Effector memory CD8-positive, alpha-beta T cell (primary cell): ENCODE data around the gene LMNTD2.

Experiments used
- ATAC-seq: fragments of 150-1000 bp; cut with Tn5 transposase; replicated peaks from 2 replicates; pipeline ENCODE4 v1.10.0; 2021; ENCODE audit warnings: mild to moderate bottlenecking, moderate library complexity
- DNase-seq, 3 experiments: peaks; one replicate each; pipeline ENCODE4 v3.0.0; 2021
- H3K27ac Mint-ChIP-seq, 2 donors: one replicate each; pipeline ENCODE4 v1.8.0; 2022; ENCODE audit warnings: mild to moderate bottlenecking in 2 of 2, mixed read lengths in 2 of 2, moderate library complexity in 2 of 2
- H3K27me3 Mint-ChIP-seq, 2 donors: one replicate each; pipeline ENCODE4 v1.8.0; 2022; ENCODE audit warnings: mixed read lengths in 2 of 2
- H3K36me3 Mint-ChIP-seq: one replicate; pipeline ENCODE4 v1.8.0; 2022; ENCODE audit warnings: mild to moderate bottlenecking, moderate library complexity, mixed read lengths; ENCODE audit not compliant: insufficient read depth
- H3K4me1 Mint-ChIP-seq, 2 donors: one replicate each; pipeline ENCODE4 v1.8.0; 2022; ENCODE audit warnings: low read depth in 2 of 2, mixed read lengths in 2 of 2
- H3K4me3 Mint-ChIP-seq, 2 donors: one replicate each; pipeline ENCODE4 v1.8.0; 2022; ENCODE audit warnings: mild to moderate bottlenecking in 2 of 2, mixed read lengths in 2 of 2, moderate library complexity in 2 of 2
- H3K9me3 Mint-ChIP-seq, 2 donors: one replicate each; pipeline ENCODE4 v1.8.0; 2022; ENCODE audit warnings: mixed read lengths in 2 of 2

Gene LMNTD2

DNA sequence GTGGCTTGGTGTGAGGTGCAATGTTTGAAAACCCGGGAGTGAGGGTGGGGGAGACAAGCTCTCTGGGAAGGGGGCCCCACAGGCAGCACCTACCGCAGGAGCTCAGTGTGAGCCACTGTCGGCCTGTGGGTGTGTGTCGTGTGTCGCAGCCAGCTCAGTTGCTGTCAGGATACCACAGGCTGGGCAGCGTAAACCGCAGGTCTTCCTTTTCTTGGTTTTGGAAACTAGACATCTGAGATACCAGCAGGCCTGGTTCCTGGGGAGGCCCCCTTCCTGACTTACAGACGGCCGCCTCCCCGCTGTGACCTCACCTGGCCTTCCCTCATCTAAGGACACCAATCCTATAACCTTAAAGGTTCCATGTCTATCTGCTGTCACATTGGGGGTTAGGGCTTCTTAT lies 35.8 kb upstream of the LMNTD2 start:
- H3K9me3 Mint-ChIP-seq: no peaks in the 10 kb centered on the region
- H3K27me3 Mint-ChIP-seq: no peaks in the 10 kb centered on the region
- H3K27ac Mint-ChIP-seq: peak overlapping the region; percentile 56 to 84
- peaks cover 7 to 10% of the 10 kb centered on the region in 2 donors for H3K4me1 Mint-ChIP-seq
- ATAC-seq (peak; percentile 77), DNase-seq (no peak)
- H3K4me3 Mint-ChIP-seq: peak overlapping the region in 1 of 2 donors; percentile 5
- H3K36me3 Mint-ChIP-seq: peaks cover 85% of the 10 kb centered on the region

DNA sequence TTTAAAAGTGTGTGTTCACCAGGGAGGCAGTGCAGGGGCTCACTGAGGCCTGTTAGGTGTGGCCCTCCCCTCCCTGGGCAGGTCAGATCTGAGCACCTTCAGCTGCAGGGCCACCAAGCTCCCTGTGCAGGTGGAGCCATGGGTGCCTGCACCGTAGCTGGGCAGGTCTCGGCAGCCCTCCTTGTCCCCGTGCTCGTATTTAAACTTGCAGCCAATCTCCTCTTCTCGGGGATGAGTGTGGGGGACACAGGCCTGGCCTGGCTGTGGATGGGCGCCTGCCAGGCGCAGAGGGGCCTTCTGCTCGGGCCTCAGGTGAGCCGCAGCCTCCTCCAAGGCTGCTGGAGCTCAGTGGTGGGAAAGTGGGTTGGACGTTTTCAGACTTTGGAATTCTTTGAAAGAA lies 34.9 kb upstream of the LMNTD2 start:
- H3K27ac Mint-ChIP-seq: no peak overlapping the region
- ATAC-seq (no peak), DNase-seq (no peak)
- no peaks in the 10 kb centered on the region for H3K27me3 Mint-ChIP-seq
- H3K9me3 Mint-ChIP-seq: no peaks in the 10 kb centered on the region
- peaks cover 7 to 10% of the 10 kb centered on the region in 2 donors for H3K4me1 Mint-ChIP-seq
- H3K4me3 Mint-ChIP-seq: no peak overlapping the region
- H3K36me3 Mint-ChIP-seq: peaks cover 84% of the 10 kb centered on the region

DNA sequence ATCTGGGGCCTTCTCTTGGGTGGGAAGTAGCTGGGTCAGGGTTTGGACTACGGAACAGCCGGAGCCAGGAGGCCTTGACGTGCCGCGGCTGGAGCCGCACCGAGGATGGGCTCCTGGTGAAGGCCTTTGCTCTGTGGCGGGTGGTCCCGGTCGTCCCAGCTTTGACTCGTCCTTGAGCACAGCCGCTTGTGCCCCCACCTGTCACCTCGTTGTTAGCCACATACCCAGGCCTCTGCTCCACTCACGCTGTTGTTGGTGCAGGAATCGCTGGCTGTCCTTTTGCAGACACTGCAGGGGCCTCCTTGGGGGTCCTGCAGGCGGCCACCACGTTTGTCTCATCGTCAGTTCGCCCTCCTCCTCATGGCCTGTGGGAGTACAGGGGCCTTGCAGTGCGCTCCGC lies 32.8 kb upstream of the LMNTD2 start:
- Mint-ChIP-seq H3K36me3 (peaks cover 80% of the 10 kb centered on the region), H3K9me3 (no peaks in the 10 kb centered on the region), H3K27ac (peak overlapping the region in 1 of 2 donors; percentile 60), H3K4me1 (peaks cover 7 to 15% of the 10 kb centered on the region in 2 donors), H3K4me3 (no peak overlapping the region), H3K27me3 (no peaks in the 10 kb centered on the region)
- DNase-seq: no peak
- no peak for ATAC-seq

GRCh38 chr11:592918-593317 lies 32.4 kb upstream of the LMNTD2 start:
- Mint-ChIP-seq H3K27ac (peak overlapping the region in 1 of 2 donors; percentile 60), H3K4me1 (peaks cover 11 to 20% of the 10 kb centered on the region in 2 donors), H3K9me3 (no peaks in the 10 kb centered on the region), H3K4me3 (no peak overlapping the region), H3K27me3 (no peaks in the 10 kb centered on the region), H3K36me3 (peaks cover 80% of the 10 kb centered on the region)
- no peak for ATAC-seq
- DNase-seq: no peak

- DNase-seq (no peak), ATAC-seq (no peak)
- Mint-ChIP-seq H3K9me3 (no peaks in the 10 kb centered on the region), H3K27ac (peak overlapping the region in 1 of 2 donors; percentile 60), H3K4me3 (no peak overlapping the region), H3K27me3 (no peaks in the 10 kb centered on the region), H3K4me1 (peaks cover 14 to 24% of the 10 kb centered on the region in 2 donors), H3K36me3 (peaks cover 84% of the 10 kb centered on the region)
Measured at GRCh38 chr11:592501-592900, 32.0 kb upstream of the LMNTD2 start.

- H3K36me3 Mint-ChIP-seq: peaks cover 86% of the 10 kb centered on the region
- H3K27me3 Mint-ChIP-seq: no peaks in the 10 kb centered on the region
- no peak overlapping the region for H3K4me3 Mint-ChIP-seq
- ATAC-seq: no peak
- peaks cover 16 to 27% of the 10 kb centered on the region in 2 donors for H3K4me1 Mint-ChIP-seq
- no peak overlapping the region for H3K27ac Mint-ChIP-seq
- no peak for DNase-seq
- H3K9me3 Mint-ChIP-seq: no peaks in the 10 kb centered on the region
Measured at GRCh38 chr11:590997-591396, 30.5 kb upstream of the LMNTD2 start.

DNA sequence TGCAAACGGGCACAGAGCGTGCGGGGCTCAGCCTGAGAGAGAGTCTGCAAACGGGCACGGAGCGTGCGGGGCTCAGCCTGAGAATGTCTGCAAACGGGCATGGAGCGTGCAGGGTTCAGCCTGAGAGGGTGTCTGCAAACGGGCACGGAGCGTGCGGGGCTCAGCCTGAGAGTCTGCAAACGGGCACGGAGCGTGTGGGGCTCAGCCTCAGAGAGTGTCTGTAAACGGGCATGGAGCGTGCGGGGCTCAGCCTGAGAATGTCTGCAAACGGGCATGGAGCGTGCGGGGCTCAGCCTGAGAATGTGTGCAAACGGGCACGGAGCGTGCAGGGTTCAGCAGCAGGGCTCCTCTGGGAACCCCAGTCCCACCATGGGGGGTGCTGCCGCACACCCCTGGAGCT lies 29.3 kb upstream of the LMNTD2 start:
- H3K27me3 Mint-ChIP-seq: no peaks in the 10 kb centered on the region
- H3K4me3 Mint-ChIP-seq: no peak overlapping the region
- no peak for ATAC-seq
- peak overlapping the region; percentile 59 to 67 for H3K27ac Mint-ChIP-seq
- peaks cover 16 to 27% of the 10 kb centered on the region in 2 donors for H3K4me1 Mint-ChIP-seq
- no peak for DNase-seq
- no peaks in the 10 kb centered on the region for H3K9me3 Mint-ChIP-seq
- peaks cover 81% of the 10 kb centered on the region for H3K36me3 Mint-ChIP-seq

DNA sequence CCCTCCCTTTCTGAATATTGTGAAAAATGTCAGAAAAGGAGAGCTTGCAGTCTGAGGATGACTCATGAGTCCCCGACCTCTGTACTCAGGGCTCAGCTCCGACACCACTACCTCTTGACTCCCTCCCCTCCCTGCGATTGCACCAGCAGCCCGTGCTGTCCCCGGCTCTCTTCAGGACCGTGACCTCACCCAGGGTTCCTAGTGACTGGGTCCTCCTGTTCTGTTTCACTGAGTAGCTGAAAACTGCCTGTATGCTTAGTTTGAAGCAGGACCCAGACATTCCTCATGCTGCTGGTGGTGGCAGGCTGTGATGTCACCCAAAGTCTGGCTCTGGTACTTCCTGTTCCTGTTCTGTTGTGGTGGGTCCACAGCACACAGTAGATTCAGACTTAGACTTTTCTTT lies 27.4 kb upstream of the LMNTD2 start:
- ATAC-seq: peak; percentile 93

DNA sequence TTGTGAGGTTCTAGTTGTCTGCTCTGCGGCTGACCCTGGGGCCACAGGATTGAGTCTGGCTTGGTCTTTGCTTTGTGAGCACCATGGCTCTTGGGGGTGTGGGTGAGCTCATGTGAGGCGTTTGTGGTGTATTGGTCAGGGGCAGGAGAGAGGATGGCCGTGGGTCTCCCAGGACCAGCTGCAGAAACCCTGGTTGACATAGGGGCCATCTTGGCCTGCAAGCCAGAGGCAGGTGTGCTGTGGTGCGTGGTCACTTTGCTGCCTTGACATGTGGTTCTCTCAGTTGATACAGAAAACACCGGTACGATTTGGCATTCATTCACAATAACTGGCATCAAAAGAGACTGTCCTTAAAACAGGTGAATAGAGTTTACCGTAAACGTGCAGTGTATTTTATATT lies 27.0 kb upstream of the LMNTD2 start:
- Mint-ChIP-seq H3K4me3 (peak overlapping the region; percentile 70 to 71), H3K36me3 (peaks cover 82% of the 10 kb centered on the region), H3K27ac (peak overlapping the region; percentile 99)

More for the DNA sequence above, 27.4 kb upstream of the LMNTD2 start:
- Mint-ChIP-seq H3K9me3 (no peaks in the 10 kb centered on the region), H3K36me3 (peaks cover 82% of the 10 kb centered on the region), H3K27ac (peak overlapping the region; percentile 99), H3K27me3 (no peaks in the 10 kb centered on the region), H3K4me1 (peaks cover 16 to 29% of the 10 kb centered on the region in 2 donors), H3K4me3 (peak overlapping the region; percentile 70 to 71)
- DNase-seq: peak; percentile 54 to 61 (median 60)

GRCh38 chr11:586376-587316 lies 26.1 kb upstream of the LMNTD2 start:
- DNase-seq (no peak), ATAC-seq (no peak)
- Mint-ChIP-seq H3K36me3 (peaks cover 82% of the 10 kb centered on the region), H3K27me3 (no peaks in the 10 kb centered on the region), H3K4me3 (peak overlapping the region in 1 of 2 donors; percentile 49), H3K4me1 (peaks cover 17 to 29% of the 10 kb centered on the region in 2 donors), H3K9me3 (no peaks in the 10 kb centered on the region), H3K27ac (peak overlapping the region; percentile 99)

More for the DNA sequence above, 27.0 kb upstream of the LMNTD2 start:
- DNase-seq (no peak), ATAC-seq (peak; percentile 9)
- H3K9me3 Mint-ChIP-seq: no peaks in the 10 kb centered on the region
- peaks cover 16 to 29% of the 10 kb centered on the region in 2 donors for H3K4me1 Mint-ChIP-seq
- H3K27me3 Mint-ChIP-seq: no peaks in the 10 kb centered on the region

DNA sequence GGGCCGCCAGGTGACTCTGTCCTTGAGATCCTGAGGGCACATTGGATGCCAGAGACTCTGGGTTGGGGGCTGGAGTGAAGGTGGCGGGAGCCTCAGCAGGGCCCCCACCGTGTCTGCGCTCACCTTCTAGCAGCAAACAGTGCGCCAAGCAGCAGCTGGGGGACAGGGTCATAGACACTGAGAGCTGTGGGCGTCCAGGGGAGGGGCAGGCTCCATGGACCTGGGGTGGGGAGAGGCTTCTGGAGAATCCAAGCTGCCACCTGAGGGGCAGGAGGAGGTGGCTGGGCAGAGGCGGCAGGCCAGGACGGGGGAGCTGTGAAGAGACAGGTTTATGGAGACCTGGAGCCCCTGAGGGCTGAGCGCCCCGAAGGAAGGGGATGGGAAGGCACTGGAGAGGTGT lies 23.7 kb upstream of the LMNTD2 start:
- Mint-ChIP-seq H3K4me3 (no peak overlapping the region), H3K27me3 (no peaks in the 10 kb centered on the region), H3K9me3 (no peaks in the 10 kb centered on the region), H3K27ac (peak overlapping the region; percentile 49 to 69), H3K36me3 (peaks cover 75% of the 10 kb centered on the region), H3K4me1 (peaks cover 29 to 41% of the 10 kb centered on the region in 2 donors)
- no peak for DNase-seq
- no peak for ATAC-seq

- ATAC-seq: no peak
Measured at GRCh38 chr11:581752-582151, 21.2 kb upstream of the LMNTD2 start.

DNA sequence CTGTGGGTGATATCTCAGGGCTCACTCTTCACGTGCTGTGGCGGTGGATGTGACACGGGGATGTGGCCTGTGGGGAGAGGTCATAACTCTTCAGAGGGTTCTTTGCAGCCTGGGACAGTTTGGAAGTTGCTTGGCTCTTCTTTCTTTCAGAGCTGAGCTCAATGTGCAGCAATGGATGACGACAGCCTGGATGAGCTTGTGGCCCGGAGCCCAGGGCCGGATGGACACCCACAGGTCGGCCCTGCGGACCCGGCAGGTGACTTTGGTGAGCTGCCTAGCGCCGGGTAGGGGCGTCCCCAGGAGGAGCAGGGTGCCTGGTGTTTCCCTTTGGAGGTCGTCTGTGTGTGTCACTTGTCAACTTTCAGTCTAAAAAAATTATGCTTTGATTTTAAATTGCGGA lies 20.8 kb upstream of the LMNTD2 start:
- Mint-ChIP-seq H3K27me3 (no peaks in the 10 kb centered on the region), H3K4me3 (peak overlapping the region in 1 of 2 donors; percentile 54), H3K4me1 (peaks cover 29 to 47% of the 10 kb centered on the region in 2 donors), H3K36me3 (peaks cover 53% of the 10 kb centered on the region), H3K9me3 (no peaks in the 10 kb centered on the region), H3K27ac (no peak overlapping the region)
- ATAC-seq (no peak), DNase-seq (no peak)

More at GRCh38 chr11:581752-582151, 21.2 kb upstream of the LMNTD2 start:
- no peak overlapping the region for H3K27ac Mint-ChIP-seq
- H3K36me3 Mint-ChIP-seq: peaks cover 56% of the 10 kb centered on the region
- H3K4me1 Mint-ChIP-seq: peaks cover 30 to 50% of the 10 kb centered on the region in 2 donors
- DNase-seq: no peak
- H3K9me3 Mint-ChIP-seq: no peaks in the 10 kb centered on the region
- no peak overlapping the region for H3K4me3 Mint-ChIP-seq
- H3K27me3 Mint-ChIP-seq: no peaks in the 10 kb centered on the region
